ENCODE measurements around the gene LRRC3C. TPM values are rescaled to one million over a fixed set of nuclear protein-coding genes. Genes with fewer than 3 reads are reported as not detected.
A peak's percentile ranks its signal among the peaks of the same experiment; 100 is the strongest.
"Not testable (repeated sequence)": the region's sequence is repeated elsewhere in the genome, so short reads cannot be mapped to it uniquely, and the experiment has no call there.

The LRRC3C gene, protein sequence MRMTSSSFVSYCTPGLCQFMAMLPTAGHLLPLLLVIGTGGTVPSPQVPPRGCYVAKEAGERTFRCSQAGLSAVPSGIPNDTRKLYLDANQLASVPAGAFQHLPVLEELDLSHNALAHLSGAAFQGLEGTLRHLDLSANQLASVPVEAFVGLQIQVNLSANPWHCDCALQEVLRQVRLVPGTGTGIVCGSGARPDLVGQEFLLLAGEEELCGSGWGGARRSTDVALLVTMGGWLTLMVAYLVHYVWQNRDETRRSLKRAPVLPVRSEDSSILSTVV
- total RNA-seq: not detected
- not detected for polyA plus RNA-seq

DNA sequence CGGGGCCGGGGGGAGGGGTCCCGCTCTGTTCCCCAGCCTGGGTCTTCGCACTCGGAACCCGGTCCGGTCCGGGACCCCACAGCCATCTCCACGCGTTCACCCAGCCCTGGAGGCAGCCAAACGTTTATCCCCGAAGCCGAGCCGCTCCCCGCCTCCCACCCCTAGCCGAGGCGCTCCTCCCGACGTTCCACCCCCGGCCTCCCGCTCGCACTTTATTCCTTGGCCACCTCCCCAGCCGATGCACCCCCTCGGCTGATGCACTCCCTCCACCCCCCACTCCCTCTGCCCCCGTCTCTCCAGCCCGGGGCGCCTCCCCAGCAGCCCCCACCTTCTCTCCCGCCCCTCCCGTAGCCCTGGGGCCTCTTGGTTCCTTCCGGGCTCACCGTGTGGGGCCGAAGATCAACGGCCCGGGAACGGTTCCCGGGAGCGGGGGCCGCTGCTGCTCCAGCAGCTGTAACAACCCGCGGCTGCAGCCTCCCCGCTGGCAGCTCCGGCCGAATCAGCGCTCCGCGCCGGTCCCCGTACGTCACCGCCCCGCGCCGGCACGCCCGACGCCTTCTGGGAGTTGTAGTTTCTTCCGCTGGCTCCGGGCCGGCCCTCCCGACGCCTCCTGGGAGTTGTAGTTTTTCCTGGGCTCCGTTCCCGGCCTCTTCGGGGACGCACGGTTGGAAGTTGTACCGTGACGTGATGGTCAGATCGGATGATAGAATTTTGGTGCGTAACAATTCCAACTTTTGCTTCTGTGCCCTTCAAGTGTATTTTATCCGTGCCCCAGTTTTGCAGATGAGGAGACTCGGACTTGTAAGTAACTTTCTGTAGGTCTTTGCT lies at the start of gene LRRC3C, which contains the start of gene ORMDL3:
TSS of gene LRRC3C (plus strand) at position 632 of the 828 bp plus-strand sequence. CDS start 13,792 bp downstream, outside the sequence.
TSS of gene ORMDL3 (minus strand) at position 501 of the 828 bp plus-strand sequence. CDS start 3,398 bp downstream, outside the sequence.
- FAIRE-seq (peak; percentile 20), DNase-seq (peak; percentile 93 to 98 (median 96)), ATAC-seq (peak; percentile 89 to 95 (median 93))
- Histone ChIP-seq H3K4me1 (peaks cover 20 to 22% (median 22%) of the 10 kb centered on the region in 3 donors), H3K36me3 (peaks cover 0 to 18% (median 12%) of the 10 kb centered on the region in 3 donors), H3K27me3 (no peaks in the 10 kb centered on the region), H3K4me3 (peak within 1 kb of the TSS; percentile 47 to 86 (median 74)), H3K27ac (peak within 1 kb of the TSS; percentile 82 to 94 (median 87)), H3K9me3 (no peaks in the 10 kb centered on the region)
- TF ChIP-seq CTCF (IDR thresholded peaks at IDR 0.05): no peak
- intact Hi-C loops (cut with DNase I): no loop called here
- WGBS, 2 donors: 1% methylated on average over 69 to 72 of the region's 72 CpGs

DNA sequence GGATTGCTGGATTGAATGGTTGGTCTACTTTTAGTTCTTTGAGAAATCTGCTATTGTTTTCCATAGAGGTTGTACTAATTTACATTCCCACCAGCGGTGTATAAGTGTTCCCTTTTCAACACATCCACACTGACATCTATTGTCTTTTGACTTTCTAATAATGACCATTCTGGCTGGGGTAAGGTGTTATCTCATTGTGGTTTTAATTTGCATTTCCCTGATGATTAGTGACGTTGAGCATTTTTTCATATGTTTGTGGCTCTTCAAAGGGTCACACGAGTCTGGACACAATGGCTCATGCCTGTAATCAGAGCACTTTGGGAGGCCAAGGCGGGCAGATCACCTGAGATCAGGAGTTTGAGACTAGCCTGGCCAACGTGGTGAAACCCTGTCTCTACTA lies 41.4 kb upstream of the LRRC3C start:
- H3K4me3 ChIP-seq; H3K9me3 ChIP-seq; H3K36me3 ChIP-seq; ATAC-seq; intact Hi-C loops (cut with DNase I); DNase-seq; H3K4me1 ChIP-seq; H3K27me3 ChIP-seq; H3K27ac ChIP-seq; FAIRE-seq: not testable (repeated sequence)
- WGBS, 2 donors: 55 to 64% methylated on average over 5 of the region's 5 CpGs

DNA sequence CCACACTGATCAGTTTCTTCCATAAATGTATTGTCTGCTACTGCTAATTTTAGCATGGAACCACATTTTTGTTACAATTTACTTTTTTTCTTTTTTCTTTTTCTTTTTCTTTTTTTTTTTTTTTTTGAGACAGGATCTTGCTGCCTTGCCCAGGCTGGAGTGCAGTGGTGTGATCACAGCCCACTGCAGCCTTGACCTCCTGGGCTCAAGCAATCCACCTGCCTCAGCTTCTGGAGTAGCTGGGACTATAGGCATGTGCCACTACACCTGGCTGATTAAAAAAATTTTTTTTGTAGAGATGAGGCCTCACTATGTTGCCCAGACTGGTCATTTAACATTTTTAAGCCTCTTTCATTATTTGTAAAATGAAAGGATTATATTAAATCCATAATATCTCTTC lies 40.5 kb upstream of the LRRC3C start:
- H3K36me3 ChIP-seq: no peaks in the 10 kb centered on the region
- no peaks in the 10 kb centered on the region for H3K9me3 ChIP-seq
- ATAC-seq (no peak), DNase-seq (no peak), FAIRE-seq (no peak)
- H3K27ac ChIP-seq: no peak overlapping the region
- intact Hi-C loops (cut with DNase I): no loop called here
- no peaks in the 10 kb centered on the region for H3K27me3 ChIP-seq
- no peak for TF ChIP-seq CTCF (IDR thresholded peaks at IDR 0.05)
- no peaks in the 10 kb centered on the region for H3K4me1 ChIP-seq
- no peak overlapping the region for H3K4me3 ChIP-seq

DNA sequence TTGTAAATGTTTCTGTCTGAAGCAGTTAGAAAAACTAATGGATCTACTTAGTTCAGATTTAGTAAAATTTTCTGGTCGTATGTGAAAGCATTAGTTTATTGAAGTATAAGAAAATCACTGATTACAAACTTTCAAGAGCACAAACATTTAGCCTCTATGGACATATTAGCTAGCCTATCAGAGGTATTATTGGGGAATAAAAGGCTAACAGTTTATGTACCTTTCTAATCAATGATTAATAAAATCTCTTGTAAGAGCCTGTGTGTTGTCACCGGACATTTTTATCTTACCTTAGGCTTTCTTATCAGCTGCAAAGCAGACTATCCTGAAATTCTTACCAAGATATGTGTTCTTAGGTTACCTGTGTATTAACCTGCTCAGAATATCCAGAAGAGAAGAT lies 38.3 kb upstream of the LRRC3C start:
- H3K27ac ChIP-seq: no peak overlapping the region
- DNase-seq (no peak), FAIRE-seq (no peak), ATAC-seq (no peak)
- no peak for TF ChIP-seq CTCF (IDR thresholded peaks at IDR 0.05)
- H3K4me1 ChIP-seq: no peaks in the 10 kb centered on the region
- H3K36me3 ChIP-seq: no peaks in the 10 kb centered on the region
- intact Hi-C loops (cut with DNase I): no loop called here
- no peaks in the 10 kb centered on the region for H3K27me3 ChIP-seq
- H3K9me3 ChIP-seq: no peaks in the 10 kb centered on the region
- H3K4me3 ChIP-seq: no peak overlapping the region
- 7 to 12% methylated on average over 2 of the region's 2 CpGs for WGBS, 2 donors

DNA sequence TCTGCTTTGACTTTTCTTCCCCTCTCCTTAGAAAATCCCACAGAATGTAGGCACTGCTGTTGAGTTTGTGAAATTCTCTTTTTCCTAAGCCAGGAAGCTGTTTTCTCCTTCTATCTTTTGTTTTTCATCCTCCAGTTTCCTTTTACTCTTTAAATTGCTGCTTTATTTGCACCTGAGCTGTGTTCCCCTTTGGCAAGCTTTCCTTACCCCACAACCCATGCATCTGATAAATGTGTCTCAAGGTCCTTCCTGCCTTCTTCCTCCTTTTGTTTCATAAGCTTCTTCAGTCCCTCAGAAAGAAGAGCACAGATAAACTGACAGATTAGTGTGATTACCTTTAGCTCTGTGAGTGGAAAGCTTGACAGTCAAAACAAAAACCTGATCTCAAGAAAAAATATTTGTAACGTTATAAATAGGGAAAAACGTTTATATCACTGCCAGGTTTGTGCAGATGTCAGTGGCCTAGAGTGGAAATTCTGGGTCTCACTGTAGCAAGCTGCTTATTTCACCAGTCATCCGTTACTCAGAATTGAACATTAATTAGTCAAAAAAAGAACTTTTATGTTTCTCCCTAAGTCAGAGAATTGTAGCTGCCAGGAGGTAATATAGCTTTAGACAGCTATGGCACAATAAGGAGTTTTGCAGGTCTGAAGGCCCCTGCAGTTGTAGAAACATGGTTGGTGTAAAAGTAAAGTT lies 32.7 kb upstream of the LRRC3C start:
- ATAC-seq: no peak
- WGBS, 2 donors: 25 to 34% methylated on average over 3 of the region's 3 CpGs
- intact Hi-C loops (cut with DNase I): no loop called here
- H3K4me1 ChIP-seq: no peaks in the 10 kb centered on the region
- H3K27ac ChIP-seq: no peak overlapping the region
- no peak overlapping the region for H3K4me3 ChIP-seq
- no peaks in the 10 kb centered on the region for H3K9me3 ChIP-seq
- no peak for TF ChIP-seq CTCF (IDR thresholded peaks at IDR 0.05)
- DNase-seq: no peak
- H3K36me3 ChIP-seq: no peaks in the 10 kb centered on the region
- no peaks in the 10 kb centered on the region for H3K27me3 ChIP-seq
- FAIRE-seq: no peak
